ENCODE results near the gene NUAK1. TPM values are rescaled to one million over a fixed set of nuclear protein-coding genes. Genes with fewer than 3 reads are reported as not detected.

The NUAK1 gene
- total and polyA plus RNA-seq, 2 donors, result 7.0 to 18.7 TPM

GRCh38 chr12:106106892-106107291, 31.9 kb downstream of the NUAK1 start:
- WGBS, result 49% methylated on average over 6 of the region's 6 CpGs
- DNase-seq (ENCODE audit: extremely low spot score), result no peak
- no peaks in the 10 kb centered on the region for H3K4me1 ChIP-seq (ENCODE audit: insufficient read depth)
- no peaks in the 10 kb centered on the region for H3K36me3 ChIP-seq (ENCODE audit: insufficient read depth)
- H3K27ac ChIP-seq (ENCODE audit: low read depth), result no peak overlapping the region
- no peak overlapping the region for H3K4me3 ChIP-seq (ENCODE audit: low read depth, low read length)

DNA sequence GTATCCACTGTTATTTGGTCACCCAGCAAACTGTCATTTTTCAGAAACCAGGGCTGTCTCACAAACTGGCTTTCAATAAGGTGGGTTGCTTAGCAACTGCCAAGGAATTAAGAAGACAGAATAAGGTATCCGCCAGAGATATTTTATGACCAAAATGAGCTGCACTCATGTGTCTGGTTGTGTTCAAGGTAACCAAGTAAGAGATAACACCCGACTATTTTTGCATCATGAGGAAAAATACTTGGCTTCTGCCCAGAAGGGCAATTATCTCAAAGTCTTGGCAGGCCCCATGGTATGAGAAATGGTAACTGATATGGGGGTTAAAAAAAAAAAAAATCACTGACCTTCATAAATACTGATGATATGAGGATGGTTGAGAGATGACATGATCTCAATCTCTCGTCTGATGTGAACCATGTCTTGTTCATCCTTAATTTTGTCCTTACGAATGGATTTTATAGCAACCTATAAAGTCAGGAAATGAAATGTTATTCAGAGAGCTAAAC, 32.6 kb downstream of the NUAK1 start:
- no peak for DNase-seq (ENCODE audit: extremely low spot score)
- no peak overlapping the region for H3K27ac ChIP-seq (ENCODE audit: low read depth)

GRCh38 chr12:106101803-106102202, 37.0 kb downstream of the NUAK1 start:
- Histone ChIP-seq H3K36me3 (ENCODE audit: insufficient read depth) (no peaks in the 10 kb centered on the region), H3K4me3 (ENCODE audit: low read depth, low read length) (no peak overlapping the region), H3K4me1 (ENCODE audit: insufficient read depth) (no peaks in the 10 kb centered on the region), H3K27ac (ENCODE audit: low read depth) (no peak overlapping the region)
- no peak for DNase-seq (ENCODE audit: extremely low spot score)
- WGBS, result 92% methylated on average over 5 of the region's 5 CpGs

More for the DNA sequence above, 32.6 kb downstream of the NUAK1 start:
- 47% methylated on average over 4 of the region's 4 CpGs for WGBS
- Histone ChIP-seq H3K4me1 (ENCODE audit: insufficient read depth) (no peaks in the 10 kb centered on the region), H3K36me3 (ENCODE audit: insufficient read depth) (no peaks in the 10 kb centered on the region), H3K4me3 (ENCODE audit: low read depth, low read length) (no peak overlapping the region)

DNA sequence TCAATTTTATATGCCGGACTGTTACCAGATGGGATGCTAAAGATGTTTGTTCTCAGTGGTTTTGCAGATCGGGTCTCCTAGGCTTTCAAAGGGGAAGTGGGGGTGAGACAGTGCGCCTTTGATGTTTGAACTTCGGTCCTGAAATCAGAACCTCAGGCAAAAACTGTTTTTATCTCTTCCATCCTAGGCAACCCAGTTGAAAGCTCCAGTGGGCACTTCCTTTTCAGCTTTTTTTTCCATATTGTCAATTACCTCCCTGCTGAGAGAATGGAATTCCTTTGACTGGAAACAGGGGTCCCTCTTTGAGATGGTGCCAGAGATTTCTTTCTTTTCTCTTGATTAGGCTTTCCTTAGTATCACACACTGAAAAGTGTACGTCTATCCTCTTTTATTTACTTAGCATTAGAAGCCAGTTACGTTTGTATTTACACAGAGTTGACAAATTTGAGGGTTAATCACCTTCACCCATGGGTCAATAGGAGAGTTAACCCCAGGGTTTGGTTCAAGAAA, 40.0 kb downstream of the NUAK1 start:
- 82% methylated on average over 6 of the region's 6 CpGs for WGBS
- no peaks in the 10 kb centered on the region for H3K4me1 ChIP-seq (ENCODE audit: insufficient read depth)

DNA sequence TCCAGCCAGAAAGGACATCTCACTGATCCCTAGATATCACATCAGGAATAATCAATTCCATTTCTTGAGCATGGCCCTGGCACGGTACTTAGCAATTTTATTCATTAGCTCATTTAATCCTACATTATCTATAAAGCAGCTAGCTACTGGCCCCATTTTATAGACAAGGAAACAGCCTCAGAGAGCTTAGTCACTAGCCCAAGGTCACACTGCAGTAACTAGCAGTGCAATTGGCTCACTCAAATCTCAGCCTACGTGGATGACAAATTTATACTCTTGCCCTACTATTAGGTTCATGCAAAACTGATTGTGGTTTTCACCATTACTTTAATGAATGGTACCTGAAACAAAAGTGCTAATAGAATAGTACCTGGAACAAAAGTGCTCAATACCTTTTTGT, 41.7 kb downstream of the NUAK1 start:
- Histone ChIP-seq H3K4me3 (ENCODE audit: low read depth, low read length) (no peak overlapping the region), H3K27ac (ENCODE audit: low read depth) (no peak overlapping the region), H3K4me1 (ENCODE audit: insufficient read depth) (no peaks in the 10 kb centered on the region), H3K36me3 (ENCODE audit: insufficient read depth) (no peaks in the 10 kb centered on the region)
- 91% methylated on average over 2 of the region's 2 CpGs for WGBS
- no peak for DNase-seq (ENCODE audit: extremely low spot score)

More for the DNA sequence above, 40.0 kb downstream of the NUAK1 start:
- Histone ChIP-seq H3K36me3 (ENCODE audit: insufficient read depth) (no peaks in the 10 kb centered on the region), H3K27ac (ENCODE audit: low read depth) (no peak overlapping the region), H3K4me3 (ENCODE audit: low read depth, low read length) (no peak overlapping the region)
- DNase-seq (ENCODE audit: extremely low spot score), result no peak

- Histone ChIP-seq H3K27ac (ENCODE audit: low read depth) (no peak overlapping the region), H3K4me1 (ENCODE audit: insufficient read depth) (no peaks in the 10 kb centered on the region), H3K4me3 (ENCODE audit: low read depth, low read length) (no peak overlapping the region), H3K36me3 (ENCODE audit: insufficient read depth) (no peaks in the 10 kb centered on the region)
- DNase-seq (ENCODE audit: extremely low spot score), result no peak
- WGBS, result 80% methylated on average over 12 of the region's 12 CpGs
Measured at GRCh38 chr12:106096376-106096775, 42.4 kb downstream of the NUAK1 start.

DNA sequence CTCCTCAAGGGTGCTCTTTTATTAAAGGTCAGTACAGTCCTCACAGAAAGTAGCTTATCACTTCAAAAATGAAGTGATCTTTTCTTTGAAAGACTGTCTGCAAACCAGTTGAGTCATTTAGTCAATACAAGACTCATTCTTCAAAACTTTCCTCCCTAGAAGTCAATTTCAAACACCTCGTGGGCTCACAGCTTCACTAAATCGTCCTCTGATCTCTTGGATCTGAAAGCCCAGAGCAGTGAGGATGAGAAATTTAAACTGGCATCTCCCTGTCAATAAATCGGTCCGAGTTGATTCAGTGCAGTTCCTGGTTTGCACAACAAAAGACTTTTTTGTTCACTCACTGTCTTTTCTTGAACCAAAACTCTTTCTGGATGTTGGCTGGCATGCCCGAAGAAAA, 44.5 kb downstream of the NUAK1 start:
- no peak overlapping the region for H3K27ac ChIP-seq (ENCODE audit: low read depth)
- no peaks in the 10 kb centered on the region for H3K4me1 ChIP-seq (ENCODE audit: insufficient read depth)
- no peak for DNase-seq (ENCODE audit: extremely low spot score)
- no peaks in the 10 kb centered on the region for H3K36me3 ChIP-seq (ENCODE audit: insufficient read depth)
- no peak overlapping the region for H3K4me3 ChIP-seq (ENCODE audit: low read depth, low read length)
- WGBS, result 86% methylated on average over 5 of the region's 5 CpGs

GRCh38 chr12:106093246-106093645, 45.5 kb downstream of the NUAK1 start:
- DNase-seq (ENCODE audit: extremely low spot score), result no peak
- H3K4me1 ChIP-seq (ENCODE audit: insufficient read depth), result no peaks in the 10 kb centered on the region
- no peaks in the 10 kb centered on the region for H3K36me3 ChIP-seq (ENCODE audit: insufficient read depth)
- no peak overlapping the region for H3K4me3 ChIP-seq (ENCODE audit: low read depth, low read length)
- no peak overlapping the region for H3K27ac ChIP-seq (ENCODE audit: low read depth)
- WGBS, result 87% methylated on average over 6 of the region's 6 CpGs

DNA sequence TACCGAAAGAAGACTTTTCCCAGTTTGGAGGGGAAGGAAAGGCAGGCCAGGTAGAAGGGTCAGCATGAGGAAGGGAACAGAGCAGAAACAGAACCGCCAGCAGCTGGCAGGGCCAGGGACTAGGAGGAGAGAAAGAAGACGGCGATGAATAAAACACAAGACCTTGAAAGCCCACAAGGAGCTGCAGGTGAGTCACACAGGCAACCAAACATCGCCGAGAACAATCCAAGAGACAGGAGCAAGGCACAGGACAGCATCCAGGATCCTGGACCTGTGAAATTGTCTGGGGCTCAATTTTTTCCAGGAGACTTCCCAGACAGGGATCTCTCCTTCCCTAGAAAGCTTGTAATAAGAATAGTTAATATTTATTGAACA, 47.3 kb downstream of the NUAK1 start:
- H3K27ac ChIP-seq (ENCODE audit: low read depth), result no peak overlapping the region
- 90% methylated on average over 6 of the region's 6 CpGs for WGBS
- DNase-seq (ENCODE audit: extremely low spot score), result no peak
- H3K4me3 ChIP-seq (ENCODE audit: low read depth, low read length), result no peak overlapping the region
- no peaks in the 10 kb centered on the region for H3K4me1 ChIP-seq (ENCODE audit: insufficient read depth)
- no peaks in the 10 kb centered on the region for H3K36me3 ChIP-seq (ENCODE audit: insufficient read depth)

GRCh38 chr12:106090591-106091445, 47.9 kb downstream of the NUAK1 start:
- no peaks in the 10 kb centered on the region for H3K36me3 ChIP-seq (ENCODE audit: insufficient read depth)
- H3K27ac ChIP-seq (ENCODE audit: low read depth), result no peak overlapping the region
- no peak overlapping the region for H3K4me3 ChIP-seq (ENCODE audit: low read depth, low read length)
- H3K4me1 ChIP-seq (ENCODE audit: insufficient read depth), result no peaks in the 10 kb centered on the region
- no peak for DNase-seq (ENCODE audit: extremely low spot score)
- 50% methylated on average over 10 of the region's 10 CpGs for WGBS

DNA sequence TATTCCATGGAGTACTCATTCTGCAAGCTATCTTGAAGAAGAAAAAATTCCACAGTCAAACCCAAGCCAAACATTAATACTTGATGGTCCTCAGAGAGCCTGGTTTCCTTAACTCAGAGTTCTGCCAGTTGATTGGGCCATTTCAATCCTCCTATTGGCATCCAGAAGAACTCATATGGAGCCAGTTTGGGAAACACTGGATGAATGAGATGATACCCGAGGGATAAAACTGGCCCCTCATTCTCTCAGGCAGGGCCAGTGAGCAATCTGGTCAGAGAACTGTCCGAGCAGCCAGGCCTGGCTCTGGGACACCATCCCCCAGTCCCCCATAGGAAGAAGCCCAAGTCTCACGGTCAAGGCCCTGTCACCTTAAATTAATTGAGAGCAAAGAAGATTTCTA, 48.8 kb downstream of the NUAK1 start:
- Histone ChIP-seq H3K27ac (ENCODE audit: low read depth) (no peak overlapping the region), H3K4me1 (ENCODE audit: insufficient read depth) (no peaks in the 10 kb centered on the region), H3K36me3 (ENCODE audit: insufficient read depth) (no peaks in the 10 kb centered on the region), H3K4me3 (ENCODE audit: low read depth, low read length) (no peak overlapping the region)
- DNase-seq (ENCODE audit: extremely low spot score), result no peak
- 83% methylated on average over 3 of the region's 3 CpGs for WGBS

DNA sequence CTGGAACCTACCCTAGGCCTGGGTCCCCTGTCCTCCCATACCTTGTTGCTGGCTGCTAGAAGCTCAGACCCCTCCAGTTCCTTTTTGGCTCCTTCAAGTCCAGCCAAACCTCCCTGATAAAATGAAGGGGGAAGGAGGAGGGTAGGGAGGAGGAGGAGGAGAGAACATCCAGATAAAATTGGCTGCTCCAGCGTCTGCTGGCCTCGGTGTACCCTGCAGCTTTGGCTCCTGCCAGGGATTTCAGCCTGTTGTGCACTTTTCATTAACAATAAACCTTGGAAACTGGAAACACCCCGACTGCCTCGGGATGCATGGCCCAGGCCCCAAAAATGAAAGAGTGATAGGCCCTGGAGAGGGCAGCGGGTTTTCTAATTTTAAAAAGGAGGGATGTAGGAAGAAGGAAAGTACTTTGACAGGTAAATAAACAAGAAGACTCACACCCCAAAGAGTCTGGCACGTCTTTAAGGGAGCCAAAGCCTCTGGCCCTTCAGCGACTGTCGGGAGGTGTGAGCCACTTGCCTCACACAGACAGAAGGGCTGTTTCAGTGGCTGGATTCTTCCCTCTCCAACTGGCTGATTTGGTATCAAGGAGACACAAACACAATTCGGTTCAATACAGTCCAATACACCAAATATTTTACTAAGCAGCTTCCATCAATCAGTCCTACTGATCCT, 49.8 kb downstream of the NUAK1 start:
- 57% methylated on average over 9 of the region's 9 CpGs for WGBS
- H3K4me1 ChIP-seq (ENCODE audit: insufficient read depth), result no peaks in the 10 kb centered on the region
- DNase-seq (ENCODE audit: extremely low spot score), result no peak

GRCh38 chr12:106088246-106088808, 50.4 kb downstream of the NUAK1 start:
- no peak overlapping the region for H3K27ac ChIP-seq (ENCODE audit: low read depth)
- H3K4me3 ChIP-seq (ENCODE audit: low read depth, low read length), result no peak overlapping the region
- H3K36me3 ChIP-seq (ENCODE audit: insufficient read depth), result no peaks in the 10 kb centered on the region
- WGBS, result 90% methylated on average over 4 of the region's 4 CpGs
- DNase-seq (ENCODE audit: extremely low spot score), result no peak
- H3K4me1 ChIP-seq (ENCODE audit: insufficient read depth), result no peaks in the 10 kb centered on the region

More for the DNA sequence above, 49.8 kb downstream of the NUAK1 start:
- Histone ChIP-seq H3K27ac (ENCODE audit: low read depth) (no peak overlapping the region), H3K36me3 (ENCODE audit: insufficient read depth) (no peaks in the 10 kb centered on the region), H3K4me3 (ENCODE audit: low read depth, low read length) (no peak overlapping the region)
